IPS-18c (cell line): ENCODE results near the gene TMEM41B.
"Not testable (repeated sequence)": the region's sequence is repeated elsewhere in the genome, so short reads cannot be mapped to it uniquely, and the experiment has no call there.

Experiments
- H3K4me3 ChIP-seq: 2 replicates; pipeline ENCODE4 v1.7.0; 2013; ENCODE audit warnings: low read depth, mild to moderate bottlenecking, low read length, moderate library complexity; ENCODE audit not compliant: insufficient read depth
- H3K9me3 ChIP-seq: one replicate; pipeline ENCODE4 v1.6.1; 2013; ENCODE audit warnings: mild to moderate bottlenecking, low read length, moderate library complexity; ENCODE audit not compliant: control insufficient read depth, insufficient read depth

Gene TMEM41B

DNA sequence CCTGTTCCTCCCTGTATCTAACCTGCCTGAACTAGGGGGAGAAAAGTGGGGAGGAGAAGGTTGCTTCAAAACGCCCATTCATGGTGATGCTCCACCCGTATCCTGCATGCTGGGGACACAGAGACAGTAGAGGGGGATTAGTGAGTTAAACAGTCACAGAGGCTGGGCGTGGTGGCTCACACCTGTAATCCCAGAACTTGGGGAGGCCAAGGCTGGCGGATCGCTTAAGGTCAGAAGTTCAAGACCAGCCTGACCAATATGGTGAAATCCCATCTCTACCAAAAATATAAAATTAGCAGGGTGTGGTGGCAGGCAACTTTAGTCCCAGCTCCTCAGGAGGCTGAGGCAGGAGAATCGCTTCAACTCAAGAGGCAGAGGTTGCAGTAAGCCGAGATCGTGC is 47.5 kb downstream of the TMEM41B start:
- Histone ChIP-seq H3K4me3 (no peak overlapping the region), H3K9me3 (no peaks in the 10 kb centered on the region)

DNA sequence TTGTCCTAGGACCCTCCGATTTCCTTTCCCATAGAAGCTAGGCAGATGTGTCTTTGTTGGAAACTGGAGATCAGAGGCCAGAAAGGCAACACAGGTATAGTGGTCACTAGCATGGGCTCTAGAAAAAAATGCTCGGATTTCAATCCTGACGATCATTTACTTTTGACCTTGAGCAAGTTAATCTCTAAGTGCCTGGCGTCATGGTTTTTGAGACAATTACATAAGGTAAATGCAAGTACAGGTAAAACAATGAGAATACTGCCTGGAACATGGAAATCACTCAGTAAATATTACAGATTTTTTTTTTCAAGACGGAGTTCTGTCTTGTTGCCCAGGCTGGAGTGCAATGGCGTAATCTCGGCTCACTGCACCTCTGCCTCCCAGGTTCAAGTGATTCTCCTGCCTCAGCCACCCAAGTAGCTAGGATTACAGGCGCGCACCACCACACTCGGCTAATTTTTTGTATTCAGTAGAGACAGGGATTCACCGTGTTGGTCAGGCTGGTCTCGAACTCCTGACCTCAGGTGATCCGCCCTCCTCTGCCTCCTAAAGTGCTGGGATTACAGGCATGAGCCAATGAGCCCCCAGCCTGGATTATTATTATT is 48.2 kb downstream of the TMEM41B start:
- Histone ChIP-seq H3K4me3 (no peak overlapping the region; the same call in 1 of the 2 replicates), H3K9me3 (no peaks in the 10 kb centered on the region)

DNA sequence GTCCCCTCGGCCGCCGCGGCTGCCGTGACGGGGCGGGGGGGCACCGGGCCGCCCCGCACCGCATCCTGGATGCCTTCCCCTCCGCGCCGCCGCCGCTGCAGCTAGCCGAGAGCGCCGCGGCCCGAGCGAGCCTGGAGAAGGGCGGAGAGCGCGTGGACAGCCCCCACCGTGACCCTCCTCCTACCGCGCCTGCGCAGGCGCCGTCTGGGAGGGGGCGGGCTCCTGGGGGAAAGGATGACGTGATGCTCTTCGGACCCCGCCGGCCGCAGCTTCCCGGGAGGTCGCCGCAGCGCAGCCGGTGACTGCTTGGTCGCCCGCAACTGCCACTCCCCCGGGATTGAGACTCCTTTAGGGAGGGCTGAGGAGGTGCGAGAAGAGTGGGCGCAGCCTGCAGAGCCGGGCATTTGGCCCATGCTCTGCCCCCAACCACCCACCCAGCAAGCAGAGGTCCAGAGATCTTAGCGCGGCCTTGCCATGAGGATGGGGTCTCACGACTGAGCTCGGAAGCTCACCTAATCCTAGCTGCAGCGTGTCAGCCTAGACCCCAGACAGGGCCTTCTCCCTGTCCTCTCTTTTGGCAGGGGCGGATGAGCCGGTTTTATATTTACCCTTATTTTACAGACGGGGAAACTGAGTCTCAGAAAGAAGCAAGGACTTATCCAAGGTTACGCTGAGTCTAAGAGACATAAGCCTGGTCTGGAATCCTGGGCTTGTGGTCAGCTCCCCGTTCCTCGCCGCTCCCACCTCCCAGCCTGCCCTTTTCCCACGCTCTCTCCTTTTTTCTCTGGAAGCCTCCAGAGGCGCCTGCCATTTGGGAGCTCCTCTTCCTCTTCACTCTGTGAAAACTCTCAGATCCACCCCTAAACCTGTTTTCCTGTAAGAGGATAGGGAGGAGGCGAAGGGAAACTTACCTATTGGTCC is 48.9 kb downstream of the TMEM41B start, which contains the start of gene DENND5A:
TSS of gene DENND5A (minus strand) at position 140 of the 921 bp plus-strand sequence. CDS start 281 bp downstream, outside the sequence.
- no peaks in the 10 kb centered on the region for H3K9me3 ChIP-seq
- H3K4me3 ChIP-seq, result peak within 1 kb of the TSS; percentile 84

DNA sequence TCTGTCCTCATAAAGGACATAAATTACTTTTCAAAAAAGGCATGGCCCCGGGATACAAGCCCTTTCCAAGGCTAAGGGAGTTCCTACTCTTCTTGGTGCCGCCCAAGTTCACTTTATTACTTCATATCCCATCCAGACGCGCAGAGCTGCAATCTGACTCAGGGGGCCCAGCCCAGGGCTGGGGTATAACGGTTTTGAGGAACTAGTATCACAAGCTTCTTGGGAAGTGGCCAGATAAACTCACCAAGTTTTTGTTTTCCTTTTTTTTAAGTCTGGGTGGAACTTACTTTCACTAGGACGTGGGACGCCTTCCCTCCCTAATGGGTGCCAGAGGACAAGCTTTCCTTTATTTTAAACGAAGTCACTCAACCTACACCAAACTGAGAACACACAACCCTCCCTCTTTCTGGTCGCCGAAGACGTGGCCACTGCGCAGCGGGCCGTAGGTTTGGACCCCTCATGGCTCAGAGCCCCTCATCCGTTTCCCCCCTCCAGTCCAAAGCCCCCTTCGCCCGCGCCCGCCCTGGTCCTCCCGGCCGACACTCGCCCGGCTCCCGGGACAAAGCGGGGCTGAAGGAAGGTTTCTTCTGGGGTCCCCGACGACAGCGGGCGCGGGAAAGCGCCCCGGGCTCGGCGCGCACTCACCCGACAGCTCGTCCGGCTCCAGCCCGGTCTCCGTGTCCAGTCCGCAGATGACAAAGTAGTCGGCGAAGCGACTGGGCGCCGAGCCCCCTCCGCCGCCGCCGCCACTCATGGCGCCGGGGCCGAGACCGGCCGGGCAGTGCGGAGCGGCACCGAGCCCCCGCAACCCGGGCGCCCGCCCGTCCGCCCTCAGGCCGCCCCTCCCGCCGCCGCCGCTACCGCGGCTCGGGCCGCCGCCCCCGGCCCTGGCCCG is 49.8 kb downstream of the TMEM41B start:
- Histone ChIP-seq H3K4me3 (peak overlapping the region; percentile 84), H3K9me3 (no peaks in the 10 kb centered on the region)

DNA sequence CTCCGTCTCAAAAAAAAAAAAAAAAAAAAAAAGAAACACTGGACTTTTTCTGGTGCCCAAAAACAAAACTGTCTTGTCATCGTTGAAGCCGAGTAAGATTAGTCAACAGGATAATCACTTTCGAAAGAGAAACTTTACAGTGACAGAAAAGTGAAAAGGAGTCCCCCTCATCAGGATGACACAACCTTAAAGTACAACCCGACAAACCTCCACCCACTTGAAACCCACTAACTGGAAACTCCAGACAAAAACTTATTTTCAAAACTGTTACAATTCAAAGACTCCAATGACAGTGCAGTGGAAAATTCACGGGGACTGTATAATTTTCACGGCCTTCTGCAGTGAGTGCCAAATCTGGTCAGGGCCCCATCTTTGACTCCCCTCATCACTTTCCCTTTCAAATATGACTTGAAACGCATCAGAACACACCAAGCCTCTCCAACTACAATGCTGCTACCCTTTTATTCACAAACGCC is 50.5 kb downstream of the TMEM41B start:
- H3K4me3 ChIP-seq, result peak overlapping the region; percentile 84
- H3K9me3 ChIP-seq, result no peaks in the 10 kb centered on the region

DNA sequence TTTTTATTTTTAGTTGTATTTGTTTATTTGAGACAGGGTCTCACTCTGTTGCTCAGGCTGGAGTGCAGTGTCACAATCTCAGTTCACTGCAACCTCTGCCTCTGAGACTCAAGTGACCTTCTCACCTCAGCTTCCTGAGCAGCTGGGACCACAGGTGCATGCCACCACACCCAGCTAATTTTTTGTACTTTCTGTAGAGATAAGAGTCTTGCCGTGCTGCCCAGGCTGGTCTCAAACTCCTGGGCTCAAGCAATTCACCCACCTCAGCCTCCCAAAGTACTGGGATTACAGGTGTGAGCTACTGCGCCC is 53.6 kb downstream of the TMEM41B start:
- H3K4me3 ChIP-seq, result not testable (repeated sequence)

DNA sequence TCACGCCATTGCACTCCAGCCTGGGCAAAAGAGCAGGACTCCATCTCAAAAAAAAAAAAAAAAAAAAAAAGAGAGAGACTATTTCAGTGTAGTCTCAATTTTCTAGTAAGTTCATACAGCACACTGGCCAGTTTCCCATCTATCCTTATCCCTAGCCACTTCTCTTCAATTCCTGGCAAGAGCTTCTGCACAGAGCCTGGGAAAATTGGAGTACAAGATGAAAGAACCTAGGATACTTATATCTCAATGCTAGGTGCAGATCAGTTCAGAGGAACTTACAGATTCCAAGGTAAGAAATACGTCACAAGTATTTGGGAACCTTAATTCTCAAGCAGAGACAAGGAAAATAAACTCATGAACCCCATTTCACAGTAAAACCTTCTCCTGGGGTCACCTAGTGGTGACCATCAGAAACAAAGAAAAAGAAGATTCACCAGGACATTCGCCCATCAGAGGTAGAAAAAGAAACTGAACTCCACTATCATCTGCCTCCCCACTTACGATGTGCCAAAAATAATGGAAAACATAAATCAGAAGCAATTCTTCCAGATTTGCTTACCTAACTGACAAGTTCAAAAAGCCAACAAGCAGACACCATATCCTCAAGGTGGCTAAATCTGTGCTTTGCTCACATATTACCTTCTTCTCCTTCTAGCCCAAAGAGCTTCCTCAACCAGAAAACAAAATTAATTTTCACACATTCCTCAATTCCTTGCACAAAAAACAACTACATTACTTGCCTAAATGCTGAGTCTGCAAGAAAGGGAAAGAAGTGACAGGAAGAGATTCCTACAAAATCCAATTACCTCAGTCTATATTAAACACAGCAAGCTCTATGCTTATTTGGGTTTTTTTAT is 54.2 kb downstream of the TMEM41B start:
- H3K4me3 ChIP-seq, result no peak overlapping the region
- no peaks in the 10 kb centered on the region for H3K9me3 ChIP-seq

More for the DNA sequence above, 53.6 kb downstream of the TMEM41B start:
- H3K9me3 ChIP-seq, result not testable (repeated sequence)

DNA sequence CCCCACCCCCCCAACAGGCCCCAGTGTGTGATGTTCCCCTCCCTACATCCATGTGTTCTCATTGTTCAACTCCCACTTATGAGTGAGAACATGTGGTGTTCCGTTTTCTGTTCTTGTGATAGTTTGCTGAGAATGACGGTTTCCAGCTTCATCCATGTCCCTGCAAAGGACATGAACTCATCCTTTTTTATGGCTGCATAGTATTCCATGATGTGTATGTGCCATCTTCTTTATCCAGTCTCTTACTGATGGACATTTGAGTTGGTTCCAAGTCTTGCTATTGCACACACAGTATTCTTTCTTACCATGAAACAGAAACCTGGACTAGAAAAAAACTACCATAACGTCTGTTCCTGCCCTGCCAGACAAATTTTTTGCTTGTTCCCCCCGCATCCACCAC is 56.1 kb downstream of the TMEM41B start:
- not testable (repeated sequence) for H3K4me3 ChIP-seq, H3K9me3 ChIP-seq

DNA sequence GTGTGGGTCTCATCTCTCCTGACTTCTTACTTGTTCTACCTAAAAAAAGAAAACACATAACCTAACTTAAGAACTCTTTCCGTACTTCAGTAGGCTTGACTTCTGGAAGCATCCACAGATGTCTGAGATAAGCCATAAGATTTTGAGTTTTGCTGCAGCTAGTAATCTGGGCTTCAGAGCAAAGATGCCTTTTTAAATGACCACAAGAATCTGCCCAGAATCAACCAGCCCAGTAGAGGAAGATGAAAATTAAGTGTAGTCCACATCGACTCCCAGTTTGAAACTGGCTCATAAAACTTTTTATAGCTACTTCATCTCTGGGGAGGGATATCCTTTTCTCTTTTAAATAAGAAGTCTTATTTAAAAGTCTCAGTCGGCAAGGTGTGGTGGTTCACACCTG is 60.0 kb downstream of the TMEM41B start:
- Histone ChIP-seq H3K4me3 (no peak overlapping the region), H3K9me3 (no peaks in the 10 kb centered on the region)

DNA sequence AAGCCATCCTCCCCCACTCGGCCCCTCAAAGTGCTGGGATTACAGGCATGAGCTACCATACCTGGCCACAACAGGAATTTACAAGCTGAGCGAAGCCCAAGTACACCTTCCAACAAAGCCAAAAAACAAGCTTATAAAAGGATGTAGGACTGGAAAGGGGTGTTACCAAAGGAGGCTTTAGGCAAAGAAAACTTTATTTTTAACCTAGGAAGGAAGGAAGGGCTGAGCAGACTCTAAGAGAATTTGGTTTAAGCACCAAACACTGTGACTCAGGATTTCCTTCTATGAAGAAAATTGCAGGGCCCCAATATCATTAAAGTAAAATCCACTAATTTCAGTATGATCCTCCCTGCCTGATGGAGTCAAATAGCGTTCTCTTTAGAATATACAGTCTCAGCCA is 61.3 kb downstream of the TMEM41B start:
- Histone ChIP-seq H3K9me3 (no peaks in the 10 kb centered on the region), H3K4me3 (no peak overlapping the region)

DNA sequence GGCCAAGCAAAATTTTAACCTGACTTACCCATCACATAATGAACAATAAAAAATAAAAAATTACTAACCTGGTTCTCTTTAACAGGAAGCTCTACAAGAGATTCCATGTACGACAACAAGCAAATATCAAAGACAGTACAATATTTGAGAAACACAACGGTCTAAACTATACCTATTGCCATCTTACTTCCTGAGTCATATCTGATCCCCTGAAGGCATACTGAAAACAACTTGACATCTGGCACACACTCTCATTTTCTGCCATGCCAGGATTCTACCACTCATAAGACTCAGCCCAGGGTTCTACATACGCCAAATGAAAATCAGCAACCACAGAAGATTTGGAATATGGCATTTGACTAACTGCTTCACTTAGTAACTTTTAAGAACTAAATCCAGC is 63.1 kb downstream of the TMEM41B start:
- Histone ChIP-seq H3K4me3 (no peak overlapping the region), H3K9me3 (no peaks in the 10 kb centered on the region)

DNA sequence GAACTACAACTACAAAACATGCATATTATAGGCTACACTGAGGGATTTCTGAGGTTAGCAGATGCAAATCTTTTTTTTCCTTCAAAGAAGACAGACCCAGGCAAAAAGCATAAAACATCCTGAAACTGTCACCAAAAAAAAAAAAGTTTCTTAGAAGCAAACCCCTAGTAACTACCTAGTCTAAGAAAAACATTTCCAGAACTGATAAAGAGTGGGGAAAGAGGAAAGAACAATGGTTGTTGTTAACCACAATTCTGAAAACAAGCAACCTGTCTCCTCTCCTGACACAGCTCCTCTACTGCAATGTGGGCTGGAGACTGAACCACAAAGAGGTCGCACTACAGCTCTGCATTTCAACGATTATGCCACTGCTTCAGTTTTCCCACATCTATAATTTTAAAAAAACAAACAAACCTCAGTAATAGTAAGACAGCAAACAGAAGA is 64.2 kb downstream of the TMEM41B start:
- H3K9me3 ChIP-seq, result no peaks in the 10 kb centered on the region
- no peak overlapping the region for H3K4me3 ChIP-seq

DNA sequence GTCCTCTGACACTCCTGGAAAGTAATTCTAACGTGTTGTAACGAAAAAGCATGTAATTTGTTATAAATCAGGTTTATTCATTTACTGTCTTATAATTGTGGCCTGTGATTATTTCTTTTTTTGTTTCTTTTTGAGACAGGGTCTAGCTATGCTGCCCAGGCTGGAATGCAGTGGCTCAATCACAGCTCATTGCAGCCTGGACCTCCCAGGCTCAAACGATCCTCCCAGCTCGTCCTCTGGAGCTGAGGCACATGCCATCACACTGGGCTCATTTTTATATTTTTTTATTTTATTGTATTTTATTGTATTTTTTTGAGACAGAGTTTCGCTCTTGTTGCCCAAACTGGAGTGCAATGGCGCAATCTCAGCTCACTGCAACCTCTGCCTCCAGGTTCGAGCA is 65.1 kb downstream of the TMEM41B start:
- Histone ChIP-seq H3K4me3 (no peak overlapping the region), H3K9me3 (no peaks in the 10 kb centered on the region)

DNA sequence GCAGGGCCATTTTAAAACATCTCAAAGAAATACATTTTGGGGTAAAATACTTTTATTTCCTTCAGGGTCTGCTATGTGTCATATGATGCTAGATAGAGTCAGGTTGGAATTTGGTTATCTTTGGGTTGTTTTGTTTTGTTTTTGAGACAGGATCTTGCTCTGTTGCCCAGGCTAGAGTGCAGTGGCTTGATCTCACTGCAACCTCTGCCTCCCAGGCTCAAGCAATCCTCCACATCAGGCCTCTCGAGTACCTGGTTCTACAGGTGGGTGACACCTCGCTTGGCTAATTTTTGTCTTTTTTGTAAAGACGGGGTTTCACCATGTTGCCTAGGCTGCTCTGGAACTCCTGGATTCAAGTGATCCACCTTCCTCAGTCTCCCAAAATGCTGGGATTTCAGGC is 66.5 kb downstream of the TMEM41B start:
- H3K4me3 ChIP-seq, result no peak overlapping the region
- no peaks in the 10 kb centered on the region for H3K9me3 ChIP-seq

DNA sequence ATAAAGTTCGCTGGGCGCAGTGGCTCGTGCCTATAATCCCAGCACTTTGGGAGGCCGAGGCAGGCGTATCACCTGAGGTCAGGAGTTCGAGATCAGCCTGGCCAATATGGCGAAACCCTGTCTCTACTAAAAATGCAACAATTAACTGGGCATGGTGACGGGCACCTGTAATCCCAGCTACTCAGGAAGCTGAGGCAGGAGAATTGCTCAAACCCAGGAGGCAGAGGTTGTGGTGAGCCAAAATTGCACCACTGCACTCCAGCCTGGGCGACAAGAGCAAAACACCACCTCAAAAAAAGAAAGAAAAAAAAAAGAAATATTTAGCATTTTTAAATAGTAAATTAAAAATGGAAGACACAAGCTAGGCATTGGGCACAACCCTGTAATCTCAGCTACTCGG is 78.2 kb downstream of the TMEM41B start:
- not testable (repeated sequence) for H3K9me3 ChIP-seq, H3K4me3 ChIP-seq

DNA sequence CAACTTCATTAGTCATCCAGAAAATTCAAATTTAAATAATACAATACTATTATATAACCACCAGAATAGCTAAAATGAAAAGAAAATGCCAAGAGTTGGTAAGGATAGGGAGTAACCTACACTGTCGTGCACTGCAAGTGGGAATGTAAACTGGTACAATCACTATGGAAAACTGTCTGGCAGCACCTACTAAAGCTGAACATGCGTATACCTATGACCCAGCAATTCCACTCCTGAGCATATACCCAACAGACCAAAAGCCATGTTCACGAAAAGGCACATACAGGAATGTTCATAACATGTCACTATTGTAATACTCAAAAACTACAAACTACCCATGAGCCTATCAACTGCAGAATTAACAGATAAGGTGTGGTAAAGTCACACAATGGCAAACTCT is 81.9 kb downstream of the TMEM41B start:
- Histone ChIP-seq H3K9me3 (no peaks in the 10 kb centered on the region), H3K4me3 (no peak overlapping the region)

DNA sequence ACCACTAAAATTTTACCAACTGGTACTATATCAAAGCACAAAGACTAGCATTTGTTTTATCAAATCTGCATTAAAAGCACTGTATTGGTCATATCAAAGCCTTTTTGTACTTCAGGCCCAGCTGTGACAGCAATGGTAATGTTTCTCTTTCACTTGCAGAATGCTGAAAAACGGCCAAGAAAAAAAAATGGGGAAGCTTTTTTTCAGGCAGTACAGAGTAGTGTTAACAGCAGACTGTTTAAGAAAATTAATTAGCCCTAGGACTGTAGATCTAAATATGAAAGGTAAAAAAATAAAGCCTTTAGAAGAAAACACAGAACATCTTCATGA is 82.6 kb downstream of the TMEM41B start:
- Histone ChIP-seq H3K4me3 (no peak overlapping the region), H3K9me3 (no peaks in the 10 kb centered on the region)
